ENCODE data around the gene RIPPLY3. TPM values are rescaled to one million over a fixed set of nuclear protein-coding genes. Genes with fewer than 3 reads are reported as not detected.
"Not testable (repeated sequence)": the region's sequence is repeated elsewhere in the genome, so short reads cannot be mapped to it uniquely, and the experiment has no call there.

The RIPPLY3 gene
- total RNA-seq, 1 experiment from 2014 or later = 0.57 TPM

DNA sequence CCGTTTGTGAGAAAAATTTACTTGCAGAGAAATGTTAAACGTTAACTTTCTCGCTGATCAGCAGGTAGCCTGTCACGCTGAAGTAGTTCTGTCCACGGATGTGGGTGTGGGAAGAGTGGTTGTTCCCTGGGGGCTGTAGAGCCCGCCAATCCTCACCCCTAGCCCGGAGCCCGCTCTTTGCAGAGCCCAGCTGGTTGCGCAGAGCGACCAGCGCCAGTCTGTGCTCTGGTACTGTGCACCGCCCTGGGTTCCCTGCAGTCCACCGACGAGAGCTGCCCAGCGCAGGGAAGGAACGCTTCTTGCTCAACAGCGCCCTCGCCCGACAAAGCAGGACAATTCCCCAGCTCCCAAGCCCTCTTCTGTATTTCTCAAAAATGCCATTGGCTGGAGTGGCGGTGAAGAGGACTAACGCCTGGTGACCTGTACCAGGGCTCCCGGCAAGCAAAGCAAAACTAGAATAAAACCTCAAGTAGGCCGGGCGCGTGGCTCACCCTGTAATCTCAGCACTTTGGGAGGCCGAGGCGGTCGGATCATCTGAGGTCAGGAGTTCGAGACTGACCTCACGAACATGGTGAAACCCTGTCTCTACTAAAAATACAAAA lies 3.3 kb downstream of the RIPPLY3 start:
- peak; percentile 94 for DNase-seq (ENCODE audit: low read depth)

DNA sequence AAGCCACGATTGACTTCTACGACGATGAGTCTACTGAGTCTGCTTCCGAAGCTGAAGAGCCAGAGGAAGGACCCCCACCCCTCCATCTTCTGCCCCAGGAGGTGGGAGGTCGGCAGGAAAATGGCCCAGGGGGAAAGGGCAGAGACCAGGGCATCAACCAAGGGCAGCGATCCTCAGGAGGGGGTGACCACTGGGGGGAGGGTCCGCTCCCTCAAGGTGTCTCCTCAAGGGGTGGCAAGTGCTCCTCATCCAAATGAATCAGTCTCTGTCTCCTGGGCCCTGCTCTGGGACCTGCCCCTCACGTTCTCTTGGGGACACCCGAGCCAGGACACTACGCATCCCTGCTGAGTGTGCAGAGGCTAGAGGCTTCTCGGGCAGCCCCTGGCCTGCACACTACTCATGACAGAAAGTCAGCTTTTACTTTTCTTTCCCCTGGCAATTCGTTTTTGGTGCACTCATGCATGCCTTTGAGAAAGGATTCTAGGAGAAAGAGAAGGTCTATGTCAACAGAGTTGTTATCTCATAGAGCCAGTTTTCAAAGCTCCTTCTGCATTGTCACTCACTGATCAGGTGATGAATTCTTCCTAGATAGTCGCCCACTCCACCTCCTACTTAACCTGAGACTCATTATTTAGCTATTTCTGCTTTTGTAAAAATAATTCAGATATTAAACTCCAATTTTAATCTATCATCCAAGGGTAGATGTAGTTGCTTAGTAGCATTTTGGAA lies 11.6 kb downstream of the RIPPLY3 start:
- no peak for DNase-seq (ENCODE audit: low read depth)

- DNase-seq (ENCODE audit: low read depth) = no peak
These were observed 20.0 kb downstream of the RIPPLY3 start for GRCh38 chr21:37026499-37026898.

GRCh38 chr21:37028570-37028969 lies 22.1 kb downstream of the RIPPLY3 start:
- no peak for DNase-seq (ENCODE audit: low read depth)

- no peak for DNase-seq (ENCODE audit: low read depth)
These were observed 24.4 kb downstream of the RIPPLY3 start for GRCh38 chr21:37030864-37031263.

DNA sequence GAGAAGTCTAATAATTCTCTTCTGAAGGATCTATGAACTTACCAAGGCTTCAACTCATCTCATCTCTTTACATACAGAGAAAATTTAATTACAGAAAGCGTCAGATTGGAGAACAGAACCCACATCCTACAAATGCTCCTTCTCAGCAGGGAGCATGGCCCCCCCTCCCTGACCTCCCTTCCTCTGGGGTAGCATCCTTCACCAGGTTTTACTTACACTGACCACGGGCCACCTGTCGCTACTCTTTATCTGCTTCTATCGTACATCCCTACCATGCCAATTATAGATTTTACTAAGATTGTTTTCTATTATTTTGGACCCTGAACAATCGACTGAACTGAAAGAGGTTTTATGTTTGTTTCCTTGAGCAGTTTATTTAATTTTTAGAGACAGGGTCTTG lies 25.8 kb downstream of the RIPPLY3 start:
- DNase-seq (ENCODE audit: low read depth) = no peak

DNA sequence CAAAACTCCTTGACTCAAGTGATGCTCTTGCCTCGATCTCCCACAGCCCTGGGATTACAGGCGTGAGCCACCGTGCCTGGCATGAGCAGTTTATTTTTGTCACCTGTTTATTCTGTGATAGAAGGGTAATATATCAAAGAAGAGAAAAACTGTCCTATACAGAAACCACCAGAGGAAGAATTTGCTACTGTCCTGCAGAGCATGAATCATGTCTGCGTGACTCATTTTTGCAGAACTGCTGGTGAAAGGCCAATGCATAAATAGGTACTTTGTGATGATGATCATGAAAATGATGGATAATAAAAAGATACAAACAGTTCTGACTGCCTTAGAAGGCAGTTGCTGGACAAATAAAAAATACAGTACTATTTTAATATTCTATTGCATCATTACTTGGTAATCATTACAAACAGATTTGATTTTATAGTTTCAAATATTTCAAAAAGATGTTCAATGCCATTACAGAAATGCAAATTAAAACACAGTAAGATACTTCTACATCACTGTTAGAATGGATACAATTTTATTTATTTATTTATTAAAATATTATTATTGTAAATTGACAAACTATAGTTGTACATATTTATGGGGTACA lies 26.5 kb downstream of the RIPPLY3 start:
- peak; percentile 70 for DNase-seq (ENCODE audit: low read depth)

DNA sequence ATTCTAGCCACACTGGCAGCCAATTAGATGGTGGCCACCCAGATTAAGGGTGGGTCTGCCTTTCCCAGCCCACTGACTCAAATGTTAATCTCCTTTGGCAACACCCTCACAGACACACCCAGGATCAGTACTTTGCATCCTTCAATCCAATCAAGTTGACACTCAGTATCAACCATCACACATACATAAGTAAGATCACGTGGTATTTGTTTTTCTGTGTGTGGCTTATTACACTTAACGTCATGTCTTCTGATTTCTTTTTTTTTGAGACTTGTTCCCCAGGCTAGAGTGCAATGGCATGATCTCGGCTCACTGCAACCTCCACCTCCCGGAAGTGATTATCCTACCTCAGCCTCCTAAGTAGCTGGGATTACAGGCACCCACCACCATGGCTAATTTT lies 27.9 kb downstream of the RIPPLY3 start:
- not testable (repeated sequence) for DNase-seq (ENCODE audit: low read depth)

DNA sequence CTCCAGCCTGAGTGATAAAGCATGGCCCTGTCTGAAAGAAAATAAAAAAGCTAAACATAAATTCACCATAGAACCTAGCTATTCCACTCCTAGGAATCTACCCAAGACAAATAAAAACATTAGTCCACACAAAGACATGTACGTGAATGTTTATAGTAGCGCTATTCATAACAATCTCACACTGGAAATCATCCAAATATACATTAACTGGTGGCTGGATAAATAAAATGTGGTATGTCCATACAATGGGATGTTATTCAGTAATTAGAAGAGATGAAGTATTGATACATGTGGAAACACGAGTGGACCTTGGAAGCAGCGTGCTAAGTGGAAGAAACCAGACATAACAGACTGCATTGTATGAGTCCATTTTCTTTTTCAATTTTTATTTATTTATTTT lies 29.7 kb downstream of the RIPPLY3 start:
- DNase-seq (ENCODE audit: low read depth) = no peak

DNA sequence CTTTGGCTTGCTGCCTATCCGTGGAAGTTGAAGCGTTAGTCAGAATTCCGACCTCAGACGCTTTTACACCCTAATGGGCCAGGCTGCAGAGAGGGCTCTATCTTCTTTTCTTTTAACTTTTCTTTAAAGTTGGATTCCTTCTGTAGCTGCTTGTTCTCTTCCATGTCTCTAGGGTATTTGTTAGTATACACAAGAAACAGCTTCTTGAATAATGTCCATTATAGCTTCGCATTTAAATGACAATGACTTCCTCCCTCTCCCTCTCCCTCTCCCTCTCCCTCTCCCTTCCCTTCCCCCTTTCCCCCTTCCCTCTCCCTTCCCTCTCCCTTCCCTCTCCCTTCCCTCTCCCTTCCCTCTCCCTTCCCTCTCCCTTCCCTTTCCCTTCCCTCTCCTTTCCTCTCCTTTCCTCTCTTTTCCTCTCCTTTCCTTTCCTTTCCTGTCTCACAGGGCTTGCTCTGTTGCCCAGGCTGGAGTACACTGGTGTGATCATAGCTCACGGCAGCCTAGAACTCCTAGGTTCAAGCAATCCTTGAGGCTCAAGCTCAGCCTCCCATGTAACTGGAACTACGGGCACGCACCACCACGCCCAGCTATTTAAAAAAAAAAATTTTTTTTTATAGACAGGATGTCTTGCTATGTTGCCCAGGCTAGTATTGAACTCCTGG lies 33.0 kb downstream of the RIPPLY3 start:
- no peak for DNase-seq (ENCODE audit: low read depth)

DNA sequence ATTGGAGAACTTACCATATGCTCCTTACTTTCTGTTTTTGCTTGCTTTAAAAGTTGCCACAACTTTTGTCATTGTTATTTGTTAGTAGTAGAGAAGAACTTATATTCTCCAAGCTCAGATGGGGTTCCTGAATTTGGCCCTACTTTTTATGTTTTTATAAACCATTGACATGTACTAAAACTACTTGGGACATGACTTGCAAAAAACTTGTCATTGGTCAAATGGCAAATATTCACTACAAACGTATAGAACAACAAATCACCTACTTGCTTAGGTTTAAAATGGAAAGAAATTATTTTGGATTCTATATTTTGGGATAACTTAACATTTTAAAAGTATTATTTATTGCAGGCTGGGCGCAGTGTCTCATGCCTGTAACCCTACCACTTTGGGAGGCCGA lies 33.7 kb downstream of the RIPPLY3 start:
- no peak for DNase-seq (ENCODE audit: low read depth)

DNA sequence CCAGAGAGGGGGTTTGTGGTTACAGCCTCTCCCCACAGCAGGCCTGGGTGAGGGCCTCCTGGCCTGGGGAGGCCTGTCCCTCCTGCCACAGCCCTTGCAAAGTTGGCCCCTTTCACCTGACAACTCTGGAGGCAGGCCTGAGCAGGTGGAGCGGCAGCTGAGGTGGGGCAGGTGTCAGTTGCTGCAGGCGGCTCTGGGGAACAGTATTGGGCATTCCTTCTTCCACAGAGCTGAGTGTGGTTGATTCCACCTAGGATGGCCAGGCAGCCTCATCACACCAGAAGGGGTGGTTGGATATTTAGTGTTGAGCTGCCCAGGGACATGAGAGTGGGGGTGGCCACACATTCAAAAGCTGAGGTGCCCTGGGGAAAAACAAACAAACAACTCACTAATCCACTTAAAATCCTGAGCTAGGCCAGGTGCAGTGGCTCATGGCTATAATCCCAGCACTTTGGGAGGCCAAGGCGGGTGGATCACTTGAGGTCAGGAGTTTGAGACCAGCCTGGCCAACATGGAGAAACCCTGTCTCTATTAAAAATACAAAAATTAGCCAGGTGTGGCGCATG lies 35.3 kb downstream of the RIPPLY3 start:
- DNase-seq (ENCODE audit: low read depth) = no peak

DNA sequence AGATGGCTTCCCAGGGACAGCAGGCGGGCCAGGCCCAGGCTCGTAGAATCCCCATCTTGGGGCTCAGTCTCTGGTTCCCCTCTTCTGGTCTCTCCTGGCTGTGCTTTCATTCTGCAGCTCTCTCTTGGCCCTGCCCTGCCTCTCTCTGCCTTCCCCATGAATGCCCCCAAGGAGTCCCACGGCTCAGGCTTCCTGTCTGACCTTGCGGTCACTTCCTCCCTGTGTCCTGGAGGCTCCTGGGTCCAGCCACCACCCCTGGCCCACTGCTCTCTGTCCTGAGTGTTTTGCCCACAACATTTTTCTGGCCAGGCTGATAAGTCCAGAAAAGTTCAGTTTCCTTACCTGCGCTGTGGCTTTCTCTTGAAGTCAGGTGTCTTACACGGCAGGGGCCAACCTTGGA lies 37.3 kb downstream of the RIPPLY3 start:
- DNase-seq (ENCODE audit: low read depth) = no peak

GRCh38 chr21:37044643-37045042 lies 38.1 kb downstream of the RIPPLY3 start:
- DNase-seq (ENCODE audit: low read depth) = no peak

DNA sequence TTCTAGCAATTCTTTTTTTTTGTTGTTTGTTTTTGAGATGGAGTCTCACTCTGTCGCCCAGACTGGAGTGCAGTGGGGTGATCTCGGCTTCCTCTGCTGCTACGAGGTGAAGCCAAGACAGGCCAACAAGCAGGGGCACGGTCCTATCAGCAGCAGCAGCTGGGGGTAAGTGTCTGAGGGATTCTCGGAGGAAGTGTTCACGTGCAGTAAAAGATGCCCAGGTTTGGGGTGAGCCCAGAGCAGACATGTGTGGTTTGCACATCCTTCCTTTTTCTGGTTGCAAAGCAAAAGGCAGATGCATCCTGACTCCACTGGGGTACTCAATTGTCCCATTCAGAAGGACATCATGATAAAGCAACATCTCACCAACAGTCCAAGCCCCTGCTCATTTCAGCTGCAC lies 38.6 kb downstream of the RIPPLY3 start:
- DNase-seq (ENCODE audit: low read depth) = no peak

DNA sequence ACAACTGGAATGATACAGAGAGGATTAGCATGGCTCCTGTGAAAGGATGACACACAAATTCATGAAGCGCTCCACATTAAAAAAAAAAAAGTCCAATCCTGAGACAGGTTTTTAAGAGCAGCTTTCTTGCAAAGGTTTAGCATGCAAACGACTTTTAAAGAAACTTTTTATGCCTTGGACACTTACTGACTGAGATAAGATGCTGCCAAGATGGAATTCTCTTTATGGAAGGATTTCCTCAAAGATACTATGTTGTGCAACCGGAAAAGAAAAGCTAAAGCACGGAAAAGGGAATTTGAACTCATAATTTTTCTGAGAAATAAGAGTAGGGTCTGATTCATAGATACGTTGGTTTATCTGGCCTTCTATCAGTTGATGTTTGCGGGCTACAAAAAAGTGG lies 39.1 kb downstream of the RIPPLY3 start:
- no peak for DNase-seq (ENCODE audit: low read depth)

- DNase-seq (ENCODE audit: low read depth) = peak; percentile 19
These were observed 40.6 kb downstream of the RIPPLY3 start for GRCh38 chr21:37047079-37047478.

DNA sequence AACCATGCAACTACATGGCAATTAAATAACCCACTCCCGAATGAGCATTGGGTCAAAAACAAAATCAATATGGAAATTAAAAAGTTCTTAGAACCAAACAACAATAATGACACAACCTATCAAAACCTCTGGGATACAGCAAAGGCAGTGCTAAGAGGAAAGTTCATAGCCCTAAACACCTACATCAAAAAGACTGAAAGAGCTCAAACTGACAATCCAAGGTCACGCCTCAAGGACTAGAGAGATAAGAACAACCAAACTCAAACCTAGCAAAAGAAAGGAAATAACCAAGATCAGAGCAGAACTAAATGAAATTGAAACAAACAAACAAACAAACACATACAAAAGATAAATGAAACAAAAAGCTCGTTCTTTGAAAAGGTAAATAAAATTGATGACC lies 43.2 kb downstream of the RIPPLY3 start:
- not testable (repeated sequence) for DNase-seq (ENCODE audit: low read depth)

GRCh38 chr21:37055271-37055855 lies 48.9 kb downstream of the RIPPLY3 start:
- DNase-seq (ENCODE audit: low read depth) = no peak

GRCh38 chr21:37057614-37058013 lies 51.1 kb downstream of the RIPPLY3 start:
- DNase-seq (ENCODE audit: low read depth) = no peak

- no peak for DNase-seq (ENCODE audit: low read depth)
These were observed 51.8 kb downstream of the RIPPLY3 start for GRCh38 chr21:37058261-37058660.

- no peak for DNase-seq (ENCODE audit: low read depth)
These were observed 52.7 kb downstream of the RIPPLY3 start for GRCh38 chr21:37059181-37059580.

Measured in Daoy (cell line).